Measurements from ENCODE around the gene CYP3A7. TPM values are rescaled to one million over a fixed set of nuclear protein-coding genes. Genes with fewer than 3 reads are reported as not detected.
"Not testable (repeated sequence)": the region's sequence is repeated elsewhere in the genome, so short reads cannot be mapped to it uniquely, and the experiment has no call there.

CYP3A7 gene
- polyA plus RNA-seq (2013, experiment 1 of 2; ENCODE audit: insufficient read length), result not detected
- 0.39 TPM for polyA plus RNA-seq (2013, experiment 2 of 2; ENCODE audit: insufficient read length)

DNA sequence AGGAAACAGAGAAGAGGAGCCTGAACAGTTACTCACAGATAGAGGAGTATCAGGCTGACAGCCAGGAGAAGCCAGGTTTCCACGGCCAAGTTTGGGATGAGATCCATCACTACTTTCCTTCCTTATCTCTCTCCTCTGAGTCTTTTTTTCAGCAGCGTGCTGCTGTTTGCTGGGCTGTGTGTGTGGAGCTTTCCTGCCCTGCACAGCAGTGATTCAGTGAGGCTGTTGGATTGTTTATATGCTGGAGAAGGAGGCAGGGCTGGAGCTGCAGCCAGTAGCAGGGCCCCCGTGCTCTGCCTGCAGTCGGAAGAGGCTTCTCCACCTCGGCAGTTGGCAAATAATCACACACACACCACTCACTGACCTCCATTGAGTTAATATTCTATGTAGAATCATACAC is at the start of gene CYP3A7:
Gene CYP3A7, minus strand, starts transcription at position 210 of the 400 bp plus-strand sequence. Its CDS starts 103 bp downstream, at position 107.
- DNase-seq, result no peak

DNA sequence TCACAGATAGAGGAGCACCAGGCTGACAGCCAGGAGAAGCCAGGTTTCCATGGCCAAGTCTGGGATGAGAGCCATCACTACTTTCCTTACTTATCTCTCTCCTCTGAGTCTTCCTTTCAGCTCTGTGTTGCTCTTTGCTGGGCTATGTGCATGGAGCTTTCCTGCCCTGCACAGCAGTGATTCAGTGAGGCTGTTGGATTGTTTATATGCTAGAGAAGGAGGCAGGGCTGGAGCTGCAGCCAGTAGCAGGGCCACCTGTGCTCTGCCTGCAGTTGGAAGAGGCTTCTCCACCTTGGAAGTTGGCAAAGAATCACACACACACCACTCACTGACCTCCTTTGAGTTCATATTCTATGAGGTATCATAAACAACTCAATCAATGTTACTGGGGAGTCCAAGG is 49.0 kb upstream of the CYP3A7 start, which contains the start of gene CYP3A4:
Gene CYP3A4, minus strand, starts transcription at position 178 of the 400 bp plus-strand sequence. Its CDS starts 103 bp downstream, at position 75.
- no peak for DNase-seq

DNA sequence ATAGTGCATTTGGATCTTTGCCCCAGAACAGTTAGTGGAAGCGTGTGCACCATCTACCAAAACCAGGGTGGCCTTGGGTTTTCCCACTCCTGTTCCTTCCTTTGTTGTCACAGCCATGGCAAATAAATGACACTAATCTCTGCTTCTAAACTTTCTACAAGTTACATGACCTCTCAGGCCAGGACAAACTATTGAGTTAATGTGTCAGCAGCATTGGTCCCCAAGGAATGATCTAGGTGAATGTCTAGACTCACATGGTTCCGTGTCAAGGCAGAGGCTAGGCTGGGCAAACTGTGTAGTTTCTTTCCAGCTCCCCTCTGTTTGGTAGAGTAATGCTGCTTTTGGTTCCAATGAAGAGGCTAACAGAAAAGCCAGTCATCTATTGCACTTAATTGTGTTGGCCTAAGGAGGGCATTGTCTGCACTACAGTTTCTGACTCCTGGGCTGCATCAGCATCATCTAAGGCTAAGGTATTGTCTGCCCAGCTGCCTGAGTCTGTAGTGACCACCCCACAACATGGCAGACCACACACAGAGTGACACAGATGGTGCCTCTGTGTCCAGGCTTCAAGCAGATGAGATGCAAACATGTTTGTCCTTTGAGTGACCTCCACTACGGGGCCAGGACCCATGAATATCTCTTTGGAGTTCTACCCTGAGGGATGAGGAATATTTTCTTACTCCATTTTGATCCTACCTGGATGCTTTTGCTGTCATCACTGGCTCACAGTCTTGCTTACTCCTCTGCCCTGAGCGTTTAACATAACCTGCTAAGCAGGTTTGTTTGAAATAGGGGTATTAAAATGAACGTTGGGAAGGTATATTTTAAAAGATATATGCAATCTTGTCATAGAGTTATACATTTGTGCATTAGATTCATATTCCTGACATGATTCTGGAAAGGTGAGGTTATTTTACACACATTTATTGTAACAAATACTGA is 47.3 kb upstream of the CYP3A7 start:
- DNase-seq, result no peak

DNA sequence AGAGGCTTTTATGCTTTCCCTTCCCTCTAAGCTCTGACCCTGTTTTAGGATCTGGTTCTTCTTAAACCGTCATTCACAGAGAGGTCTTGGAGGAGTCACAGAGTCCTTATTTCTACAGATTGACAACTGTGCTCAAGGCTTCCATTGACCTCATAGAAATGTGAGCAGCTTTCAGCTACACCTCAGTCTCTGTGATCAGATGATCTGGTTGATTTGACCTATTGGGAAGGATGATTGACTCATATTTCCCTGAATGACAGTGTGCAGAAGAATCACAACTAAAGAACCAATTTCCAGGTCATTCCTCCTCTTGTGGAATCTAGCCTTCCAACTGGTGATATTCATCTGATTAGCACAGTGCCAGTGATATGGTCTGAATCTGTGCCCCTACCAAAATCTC is 45.6 kb upstream of the CYP3A7 start:
- DNase-seq, result no peak

DNA sequence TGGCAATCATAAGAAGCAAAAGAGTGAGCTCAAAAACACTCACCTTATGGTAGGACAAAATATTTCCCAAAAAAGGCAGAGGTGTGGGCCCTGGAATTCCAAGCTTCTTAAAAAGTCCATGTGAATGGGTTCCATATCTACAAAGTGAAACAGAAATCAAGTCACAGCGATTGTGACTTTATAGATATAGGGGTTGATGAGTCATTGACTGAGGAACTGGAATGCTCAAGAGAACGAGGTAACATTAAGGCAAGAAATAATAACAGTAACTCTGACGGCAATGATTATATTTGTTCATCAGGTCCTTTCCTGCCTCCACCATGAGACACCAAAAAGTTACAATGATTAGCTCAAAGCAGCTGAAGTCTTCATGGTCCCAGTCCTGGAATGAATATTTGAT is 45.0 kb upstream of the CYP3A7 start:
- no peak for DNase-seq

DNA sequence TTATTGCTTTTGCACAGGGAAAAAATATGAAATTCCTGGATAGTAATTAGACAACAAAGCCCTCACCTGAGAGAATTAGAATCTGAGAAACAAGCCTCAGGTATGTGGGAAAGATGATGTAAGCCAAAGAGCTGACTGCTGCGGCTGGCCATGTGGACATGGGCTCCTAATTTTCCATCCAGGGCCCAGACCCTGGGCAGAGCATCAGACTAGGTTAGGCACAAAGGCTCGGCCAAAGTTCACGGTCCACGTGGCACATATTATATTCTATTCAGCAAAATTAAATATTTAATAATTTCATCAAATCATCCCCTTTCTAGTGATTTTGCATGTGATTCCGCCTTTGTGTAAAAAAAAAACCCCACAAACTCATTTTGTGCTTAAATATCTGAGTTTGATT is 43.9 kb upstream of the CYP3A7 start:
- DNase-seq, result no peak

DNA sequence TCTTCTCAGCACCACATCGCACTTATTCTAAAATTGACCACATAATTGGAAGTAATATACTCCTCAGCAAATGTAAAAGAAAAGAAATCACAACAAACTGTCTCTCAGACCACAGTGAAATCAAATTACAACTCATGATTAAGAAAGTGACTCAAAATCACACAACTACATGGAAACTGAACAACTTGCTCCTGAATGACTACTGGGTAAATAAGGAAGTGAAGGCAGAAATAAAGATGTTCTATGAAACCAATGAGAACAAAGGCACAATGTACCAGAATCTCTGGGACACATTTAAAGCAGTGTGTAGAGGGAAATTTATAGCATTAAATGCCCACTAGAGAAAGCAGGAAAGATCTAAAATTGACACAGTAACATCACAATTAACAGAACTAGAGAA is 38.4 kb upstream of the CYP3A7 start:
- DNase-seq, result not testable (repeated sequence)

DNA sequence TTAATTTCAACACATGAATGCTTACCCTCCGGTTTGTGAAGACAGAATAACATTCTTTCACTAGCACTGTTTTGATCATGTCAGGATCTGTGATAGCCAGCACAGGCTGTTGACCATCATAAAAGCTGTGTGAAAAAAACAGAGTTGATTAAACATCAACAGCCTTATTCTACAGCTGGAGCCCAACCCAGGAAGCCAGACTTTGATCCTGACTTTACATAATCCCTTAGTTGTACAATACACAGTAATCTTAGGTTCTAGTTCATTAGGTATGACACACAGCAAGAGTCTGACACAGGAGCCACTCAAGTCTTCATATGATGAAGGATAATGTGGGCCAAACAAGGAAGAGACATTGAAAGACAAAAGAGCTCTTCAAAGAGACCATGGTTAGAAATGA is 37.6 kb upstream of the CYP3A7 start:
- no peak for DNase-seq

DNA sequence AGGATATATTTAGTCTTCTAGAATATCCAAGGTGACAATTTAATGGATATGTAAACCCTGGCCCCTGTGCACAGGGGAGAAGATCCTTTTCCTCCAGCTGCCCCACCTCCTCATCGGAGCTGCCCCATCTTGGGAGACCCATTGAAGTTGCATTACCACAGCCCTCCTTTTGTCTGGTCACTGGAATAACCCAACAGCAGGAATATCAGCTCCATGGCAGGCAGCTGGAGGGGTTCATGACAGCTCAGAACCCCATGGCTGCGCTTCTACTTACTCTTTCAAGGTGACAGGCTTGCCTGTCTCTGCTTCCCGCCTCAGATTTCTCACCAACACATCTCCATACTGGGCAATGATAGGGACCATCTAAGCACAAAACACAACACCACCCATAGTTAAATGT is 34.5 kb upstream of the CYP3A7 start:
- not testable (repeated sequence) for DNase-seq

DNA sequence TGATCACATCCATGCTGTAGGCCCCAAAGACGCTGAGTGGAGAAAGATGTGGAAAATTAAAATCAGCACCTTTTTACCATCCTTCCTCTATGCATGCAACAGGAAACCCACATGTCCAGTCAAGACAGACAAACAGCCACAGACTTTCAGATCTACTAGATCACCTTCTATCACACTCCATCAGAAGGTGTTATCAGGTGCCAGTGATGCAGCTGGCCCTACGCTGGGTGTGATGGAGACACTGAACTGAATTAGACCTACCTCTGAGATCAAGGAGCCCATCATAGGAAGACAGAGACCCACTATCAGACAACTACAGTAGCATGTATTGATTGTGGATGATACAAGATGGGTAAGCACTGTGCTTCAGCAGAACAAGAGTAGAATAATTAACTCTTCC is 33.5 kb upstream of the CYP3A7 start:
- DNase-seq, result no peak

DNA sequence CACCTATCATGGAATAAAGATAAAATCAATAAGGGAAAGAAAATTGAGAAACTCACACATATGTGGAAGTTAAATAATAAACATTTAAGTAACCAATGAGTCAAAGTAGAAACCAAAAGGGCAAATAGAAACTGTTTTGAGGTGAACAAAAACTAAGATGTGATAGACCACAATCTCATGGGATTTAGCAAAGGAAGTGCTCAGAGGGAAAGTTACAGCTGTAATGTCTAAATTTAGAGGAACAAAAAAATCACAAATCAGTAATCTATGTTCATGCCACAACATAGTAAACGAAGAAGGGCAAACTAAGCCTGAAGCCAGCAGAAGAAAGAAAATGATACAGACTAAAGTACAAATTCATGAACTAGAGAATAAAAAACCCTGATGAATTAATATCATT is 32.7 kb upstream of the CYP3A7 start:
- DNase-seq, result no peak

DNA sequence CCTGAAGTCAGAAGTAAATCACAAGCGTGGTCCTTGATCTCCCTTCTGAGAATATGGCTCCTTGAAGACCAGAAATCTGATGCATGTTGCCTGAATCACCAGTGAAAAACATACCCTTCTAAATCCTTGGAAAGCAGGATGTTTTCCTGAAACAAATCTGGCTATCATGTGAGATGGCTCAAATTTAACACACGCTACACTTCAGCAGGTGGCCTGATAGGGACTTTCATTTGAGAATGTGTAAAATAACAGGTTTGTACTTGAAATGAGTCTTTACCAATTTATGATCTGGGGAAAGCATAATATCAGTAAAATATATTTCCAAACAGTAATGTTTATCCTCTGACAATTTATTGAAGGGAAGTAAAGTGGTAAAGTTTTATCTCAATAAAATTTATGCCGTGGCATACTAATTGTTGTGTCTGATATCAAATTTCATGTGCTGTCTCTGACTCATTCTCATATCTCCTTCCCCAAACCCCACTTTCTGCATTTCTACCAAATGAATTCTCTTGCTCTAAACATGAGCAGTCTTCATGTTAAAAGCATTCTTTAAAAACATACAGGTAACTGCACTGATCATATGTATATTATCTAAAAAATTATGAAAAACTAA is 31.6 kb upstream of the CYP3A7 start:
- no peak for DNase-seq

DNA sequence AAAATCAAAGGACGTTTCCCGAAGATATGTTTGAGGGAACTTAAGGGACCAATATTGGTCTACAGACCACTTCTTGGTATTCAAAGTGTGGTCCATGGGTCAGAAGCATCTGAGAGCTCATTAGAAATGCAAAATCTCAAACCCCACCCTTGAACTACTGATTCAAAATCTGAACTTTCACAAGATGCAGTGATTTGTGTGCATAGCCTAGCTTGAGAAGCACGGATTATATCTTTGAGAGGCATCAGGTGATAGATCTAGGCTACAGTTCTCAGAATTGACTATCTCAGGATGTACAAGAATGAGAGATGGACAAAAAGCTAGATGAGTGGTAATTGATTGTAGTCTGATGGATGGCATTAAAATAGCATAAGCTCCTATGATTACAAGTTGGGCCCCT is 29.5 kb upstream of the CYP3A7 start:
- DNase-seq, result no peak

DNA sequence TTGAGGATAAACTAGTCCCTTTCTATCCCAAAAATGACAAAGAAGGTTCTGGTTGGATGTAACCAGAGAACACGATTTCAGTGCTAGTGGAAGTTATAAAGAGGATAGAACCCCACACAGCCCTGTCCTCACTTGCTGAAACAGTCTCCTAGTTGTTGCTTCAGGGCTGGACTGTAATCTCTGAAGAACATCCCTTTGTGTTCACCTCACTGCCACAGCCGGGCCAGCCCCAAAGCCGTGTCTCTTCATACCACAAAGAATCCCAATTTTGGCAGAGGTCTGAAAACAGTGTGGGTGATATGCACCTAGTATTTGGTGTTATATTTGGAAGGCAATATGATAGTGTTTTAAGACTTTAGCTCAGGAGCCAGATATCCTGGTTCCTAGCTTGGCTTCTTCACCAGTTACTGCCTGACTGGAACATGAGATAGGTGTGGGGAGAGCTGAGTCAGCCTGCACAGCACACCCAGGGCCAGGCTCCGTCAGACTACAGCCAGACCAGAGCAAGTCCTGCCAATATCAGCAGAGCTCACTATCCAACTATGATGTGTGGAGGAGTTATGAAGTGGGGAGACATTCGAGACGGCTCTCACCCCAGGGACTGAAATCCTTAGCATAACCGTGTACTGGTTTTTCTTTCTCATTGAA is 27.8 kb upstream of the CYP3A7 start:
- DNase-seq, result peak; percentile 17

DNA sequence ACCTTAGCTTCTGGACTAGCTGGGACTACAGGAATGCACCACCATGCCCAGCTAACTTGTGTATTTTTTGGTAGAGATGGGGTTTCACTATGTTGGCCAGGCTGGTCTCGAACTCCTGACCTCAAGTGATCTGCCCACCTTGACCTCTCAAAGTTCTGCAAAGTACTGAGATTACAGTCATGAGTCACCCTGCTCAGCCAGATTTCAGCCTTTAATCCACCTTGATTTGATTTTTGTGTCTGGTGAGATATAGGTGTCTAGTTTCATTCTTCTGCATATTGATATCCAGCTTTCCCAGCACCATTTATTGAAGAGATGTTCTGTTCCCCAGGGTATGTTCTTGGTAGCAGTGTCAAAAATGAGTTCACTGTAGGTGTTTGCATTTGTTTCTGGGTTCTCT is 20.1 kb upstream of the CYP3A7 start:
- DNase-seq, result no peak

DNA sequence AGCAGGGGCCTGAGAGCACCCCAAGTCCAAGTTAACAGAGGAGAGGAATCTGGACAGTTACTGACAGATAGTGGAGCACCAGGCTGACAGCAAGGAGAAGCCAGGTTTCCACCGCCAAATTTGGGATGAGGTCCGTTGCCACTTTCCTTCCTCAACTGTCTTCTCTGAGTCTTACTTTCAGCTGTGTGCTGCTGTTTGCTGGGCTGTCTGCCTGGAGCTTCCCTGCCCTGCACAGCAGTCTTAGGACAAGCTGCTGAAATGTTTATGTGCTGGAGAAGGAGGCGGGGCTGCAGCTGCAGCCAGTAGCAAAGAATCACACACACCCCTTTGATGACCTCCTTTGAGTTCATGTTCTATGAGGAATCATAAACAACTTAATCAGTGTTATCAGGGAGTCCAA is 17.4 kb upstream of the CYP3A7 start:
- DNase-seq, result no peak

DNA sequence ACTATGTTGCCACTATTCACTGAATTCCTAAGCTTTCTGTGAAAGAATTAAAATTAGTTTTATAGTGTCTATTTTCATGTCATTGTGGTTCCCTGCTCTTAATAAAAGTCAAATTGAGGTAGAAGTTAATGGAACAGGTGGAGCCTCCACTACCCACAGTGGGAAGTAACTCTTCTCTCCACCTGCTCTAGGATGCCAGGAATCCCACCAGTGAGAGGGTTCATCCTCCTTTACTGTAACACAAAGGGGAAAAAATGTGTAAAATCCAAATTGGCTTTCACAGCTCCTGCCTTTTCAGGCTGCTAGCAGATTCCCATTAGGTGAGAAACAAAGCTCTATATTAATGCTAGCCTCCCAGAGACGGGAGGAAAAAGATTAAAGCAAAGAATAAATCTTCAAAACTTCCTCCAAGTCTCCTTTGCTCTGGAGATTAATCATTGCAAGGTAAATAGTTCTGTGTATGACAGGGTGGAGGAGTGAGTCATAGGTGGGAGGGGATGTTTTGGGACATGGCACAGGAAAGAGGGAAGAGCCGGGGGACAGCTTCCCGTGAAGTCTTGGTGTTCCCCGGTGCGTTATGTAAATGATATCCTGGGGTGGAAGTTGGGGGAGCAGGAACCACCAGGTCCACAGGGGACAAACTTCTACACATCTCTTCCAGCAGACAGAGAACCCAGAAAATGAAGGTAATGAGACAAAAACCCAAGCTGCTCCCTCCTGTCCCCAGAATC is 16.5 kb upstream of the CYP3A7 start:
- not testable (repeated sequence) for DNase-seq

DNA sequence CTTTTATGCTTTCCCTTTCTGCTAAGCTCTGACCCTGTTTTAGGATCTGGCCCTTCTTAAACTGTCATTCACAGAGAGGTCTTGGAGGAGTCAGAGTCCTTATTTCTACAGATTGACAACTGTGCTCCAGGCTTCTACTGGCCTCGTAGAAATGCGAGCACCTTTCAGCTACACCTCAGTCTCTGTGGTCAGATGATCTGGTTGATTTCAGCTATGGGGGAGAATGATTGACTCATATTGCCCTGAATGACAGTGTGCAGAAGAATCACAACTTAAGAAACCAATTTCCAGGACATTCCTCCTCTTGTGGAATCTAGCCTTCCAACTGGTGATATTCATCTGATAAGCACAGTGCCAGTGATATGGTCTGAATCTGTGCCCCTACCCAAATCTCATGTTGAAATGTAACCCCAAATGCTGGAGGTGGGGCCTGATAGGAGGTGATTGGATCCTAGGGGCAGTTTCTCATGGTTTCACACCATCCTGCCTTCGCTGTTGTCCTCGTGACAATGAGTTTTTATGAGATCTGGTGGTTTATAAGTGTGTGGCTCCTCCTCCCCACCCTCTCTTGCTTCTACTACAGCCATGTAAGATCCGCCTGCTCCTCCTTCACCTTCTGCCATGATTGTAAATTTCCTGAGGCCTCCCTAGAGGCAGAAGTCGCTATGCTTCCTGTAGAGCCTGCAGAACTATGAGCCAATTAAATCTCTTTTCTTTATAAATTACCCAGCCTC is 14.0 kb upstream of the CYP3A7 start:
- DNase-seq, result no peak

DNA sequence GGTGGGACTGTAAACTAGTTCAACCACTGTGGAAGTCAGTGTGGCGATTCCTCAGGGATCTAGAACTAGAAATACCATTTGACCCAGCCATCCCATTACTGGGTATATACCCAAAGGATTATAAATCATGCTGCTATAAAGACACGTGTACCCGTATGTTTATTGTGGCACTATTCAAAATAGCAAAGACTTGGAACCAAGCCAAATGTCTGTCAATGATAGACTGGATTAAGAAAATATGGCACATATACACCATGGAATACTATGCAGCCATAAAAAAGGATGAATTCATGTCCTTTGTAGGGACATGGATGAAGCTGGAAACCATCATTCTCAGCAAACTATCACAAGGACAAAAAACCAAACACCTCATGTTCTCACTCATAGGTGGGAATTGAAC is 11.9 kb upstream of the CYP3A7 start:
- not testable (repeated sequence) for DNase-seq

DNA sequence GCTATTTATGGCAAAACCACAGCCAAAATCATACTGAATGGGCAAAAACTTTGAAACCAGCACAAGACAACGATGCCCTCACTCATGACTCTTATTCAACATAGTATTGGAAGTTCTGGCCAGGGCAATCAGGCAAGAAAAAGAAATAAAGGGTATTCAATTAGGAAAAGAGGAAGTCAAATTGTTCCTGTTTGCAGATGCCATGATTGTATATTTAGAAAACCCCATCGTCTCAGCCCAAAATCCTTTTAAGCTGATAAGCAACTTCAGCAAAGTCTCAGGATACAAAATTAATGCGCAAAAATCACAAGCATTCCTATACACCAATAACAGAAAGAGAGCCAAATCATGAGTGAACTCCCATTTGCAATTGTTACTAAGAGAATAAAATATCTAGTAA is 10.4 kb upstream of the CYP3A7 start:
- not testable (repeated sequence) for DNase-seq

DNA sequence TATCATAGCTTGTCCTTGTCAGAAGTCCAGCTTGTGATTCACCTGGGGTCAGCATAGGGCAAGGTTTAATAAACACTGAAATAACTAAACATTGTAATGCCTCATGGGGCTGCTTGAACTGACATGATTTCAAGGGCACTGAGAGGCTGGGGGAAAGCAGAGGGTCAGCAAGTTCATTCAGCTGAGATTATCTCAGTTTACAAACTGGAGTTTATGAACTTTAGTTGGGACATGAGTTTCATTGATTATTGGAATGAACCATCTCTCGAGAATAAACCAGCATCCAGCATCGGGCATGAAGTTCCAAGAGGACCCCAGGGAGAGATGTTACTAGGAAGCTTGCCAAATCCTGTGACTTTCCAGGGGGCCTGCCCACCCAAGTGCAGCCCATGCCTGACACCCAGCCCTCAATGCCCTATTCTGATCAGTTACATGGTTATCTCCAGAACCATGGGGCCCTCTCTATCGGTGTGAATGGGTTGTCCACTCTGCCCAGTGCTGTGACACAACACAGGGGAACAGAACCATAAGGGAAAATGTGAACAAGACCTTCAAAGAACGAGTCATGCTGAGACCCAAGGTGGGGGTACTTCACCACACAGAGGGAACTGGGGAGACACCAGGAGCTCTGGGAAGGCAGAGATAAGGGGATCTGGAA is 7.9 kb upstream of the CYP3A7 start:
- DNase-seq, result no peak
